Stimulated activated CD8-positive, alpha-beta memory T cell treated with anti-CD3 and anti-CD28 coated beads, Interleukin-4, amount 100 ng/mL, for 48 hours (primary cell): Measurements from ENCODE around the gene LRRC8A.
"Not testable (repeated sequence)": the region's sequence is repeated elsewhere in the genome, so short reads cannot be mapped to it uniquely, and the experiment has no call there.

ENCODE experiments used
- DNase-seq: peaks from one replicate; pipeline ENCODE4 v3.0.0-alpha.2; 2020

LRRC8A gene

GRCh38 chr9:128870128-128870940 lies 11.6 kb upstream of the LRRC8A start:
- DNase-seq = no peak

GRCh38 chr9:128870941-128871265 lies 11.0 kb upstream of the LRRC8A start:
- DNase-seq = not testable (repeated sequence)

DNA sequence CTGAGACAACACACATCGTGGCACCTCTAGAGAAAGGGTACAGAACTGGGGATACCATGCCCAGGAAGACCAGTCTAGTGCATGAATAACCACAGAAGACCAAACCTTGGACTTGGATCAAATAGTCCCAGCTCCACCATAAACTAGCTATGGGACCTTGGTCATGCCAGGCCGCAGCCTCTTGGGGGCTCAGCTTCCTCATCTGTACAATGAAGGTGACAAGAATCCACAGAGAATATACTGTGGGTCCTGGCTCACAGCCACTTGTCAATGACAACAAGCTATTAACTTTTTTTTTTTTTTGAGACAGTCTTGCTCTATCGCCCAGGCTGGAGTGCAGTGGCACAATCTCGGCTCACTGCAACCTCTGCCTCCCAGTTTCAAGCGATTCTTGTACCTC lies 4.1 kb upstream of the LRRC8A start:
- DNase-seq = no peak

GRCh38 chr9:128882677-128883603 lies 1.0 kb downstream of the LRRC8A start:
- DNase-seq = peak; percentile 48

DNA sequence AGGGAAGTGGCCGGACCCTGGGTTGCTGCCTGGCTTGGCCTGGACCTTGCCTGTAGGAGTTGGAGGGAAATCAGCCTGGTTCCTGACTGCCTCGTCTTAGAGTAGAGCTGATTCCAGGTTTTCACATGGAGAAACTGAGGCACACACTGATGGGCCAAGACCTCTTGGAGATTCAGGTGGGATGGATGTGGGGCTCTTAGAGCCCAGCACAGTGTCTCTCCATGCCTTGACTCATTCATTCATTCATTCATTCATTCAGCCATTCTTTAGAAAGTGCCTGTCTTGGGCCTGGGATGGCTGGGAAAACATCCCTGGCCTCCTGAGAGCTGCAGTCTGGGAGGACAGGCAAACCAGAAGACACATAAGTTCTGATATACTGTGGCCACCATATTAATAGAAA lies 2.2 kb downstream of the LRRC8A start:
- DNase-seq = no peak

GRCh38 chr9:128885376-128885775 lies 3.4 kb downstream of the LRRC8A start:
- no peak for DNase-seq

DNA sequence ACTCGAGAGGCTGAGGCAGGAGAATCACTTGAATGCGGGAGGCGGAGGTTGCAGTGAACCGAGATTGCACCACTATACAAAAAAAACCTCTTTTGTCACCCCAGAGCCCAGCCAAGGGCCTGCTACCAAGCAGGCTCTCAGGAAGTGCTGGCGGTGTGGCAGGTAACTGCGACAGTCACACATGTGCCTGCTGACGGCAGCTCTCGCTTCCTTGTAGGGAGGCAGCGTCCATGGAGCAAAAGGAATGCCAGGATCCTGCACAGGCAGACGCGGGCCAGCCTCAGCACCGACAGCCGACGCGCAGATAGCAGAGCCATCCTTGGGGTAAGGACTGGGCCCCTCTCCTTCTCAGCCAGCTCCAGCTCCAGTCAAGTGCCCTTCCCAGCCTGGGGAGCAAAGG lies 3.9 kb downstream of the LRRC8A start:
- no peak for DNase-seq

- DNase-seq = no peak
These were observed 4.4 kb downstream of the LRRC8A start for GRCh38 chr9:128886211-128886891.

- no peak for DNase-seq
These were observed 5.1 kb downstream of the LRRC8A start for GRCh38 chr9:128887049-128887448.

DNA sequence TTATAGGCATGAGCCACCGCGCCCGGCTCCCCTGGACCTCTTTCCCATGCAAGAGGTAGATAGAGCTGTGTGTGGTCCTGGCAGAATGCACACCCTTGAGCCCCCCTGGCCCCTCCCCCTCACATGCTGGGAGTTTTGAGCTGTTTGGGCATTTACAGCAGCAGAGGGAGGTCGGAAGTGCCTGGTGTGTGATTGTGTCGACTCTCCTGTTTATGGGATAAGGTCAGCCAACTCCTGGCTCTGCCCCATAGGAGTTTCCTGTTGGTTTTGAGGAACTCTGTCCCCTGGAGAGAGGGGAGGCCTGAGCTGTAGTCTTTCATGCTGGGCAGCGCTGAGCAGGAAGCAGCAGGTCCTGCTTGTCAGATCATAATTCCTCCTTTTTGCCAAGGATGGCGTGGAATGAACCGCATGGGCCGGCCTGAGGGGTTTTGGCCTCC lies 6.0 kb downstream of the LRRC8A start:
- no peak for DNase-seq

DNA sequence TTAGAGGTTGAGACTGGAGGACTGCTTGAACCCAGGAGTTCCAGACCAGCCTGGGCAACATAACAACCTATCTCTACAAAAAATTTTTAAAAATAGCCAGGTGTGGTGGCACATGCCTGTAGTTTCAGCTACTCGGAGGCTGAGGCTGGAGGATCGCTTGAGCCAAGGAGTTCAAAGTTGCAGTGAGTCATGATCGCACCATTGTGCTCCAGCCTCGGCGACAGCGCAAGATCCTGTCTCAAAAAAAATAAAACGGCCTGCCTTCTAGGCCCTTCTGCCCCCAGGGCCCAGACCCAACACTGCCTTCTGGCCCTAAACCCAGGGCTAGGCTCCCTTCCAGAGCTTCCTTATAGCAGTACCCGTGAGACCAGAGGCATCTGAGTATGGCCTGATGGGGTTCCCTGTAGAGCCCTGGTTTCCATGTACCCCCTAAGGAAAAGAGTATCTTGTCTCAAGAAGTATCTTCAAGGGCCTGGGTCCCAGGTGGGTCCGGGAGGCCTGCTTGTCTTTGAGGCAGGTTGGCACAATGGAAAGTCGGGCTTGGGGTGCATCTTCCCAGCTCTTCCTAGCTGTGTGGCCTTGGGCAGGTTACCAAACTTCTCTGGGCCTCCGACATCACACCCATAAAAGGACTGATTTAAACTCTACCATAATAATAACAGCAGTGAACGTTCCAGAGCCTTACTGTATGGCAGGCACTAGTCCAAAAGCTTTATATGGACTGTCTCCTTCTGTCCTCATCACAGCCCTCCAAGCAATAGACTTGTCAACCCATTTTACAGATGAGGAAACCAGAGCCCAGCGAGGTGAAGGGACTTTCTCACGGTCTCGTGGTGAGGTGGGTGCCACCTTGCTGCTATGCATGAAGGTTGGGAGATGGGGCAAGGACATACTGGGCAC lies 9.6 kb downstream of the LRRC8A start:
- DNase-seq = no peak

DNA sequence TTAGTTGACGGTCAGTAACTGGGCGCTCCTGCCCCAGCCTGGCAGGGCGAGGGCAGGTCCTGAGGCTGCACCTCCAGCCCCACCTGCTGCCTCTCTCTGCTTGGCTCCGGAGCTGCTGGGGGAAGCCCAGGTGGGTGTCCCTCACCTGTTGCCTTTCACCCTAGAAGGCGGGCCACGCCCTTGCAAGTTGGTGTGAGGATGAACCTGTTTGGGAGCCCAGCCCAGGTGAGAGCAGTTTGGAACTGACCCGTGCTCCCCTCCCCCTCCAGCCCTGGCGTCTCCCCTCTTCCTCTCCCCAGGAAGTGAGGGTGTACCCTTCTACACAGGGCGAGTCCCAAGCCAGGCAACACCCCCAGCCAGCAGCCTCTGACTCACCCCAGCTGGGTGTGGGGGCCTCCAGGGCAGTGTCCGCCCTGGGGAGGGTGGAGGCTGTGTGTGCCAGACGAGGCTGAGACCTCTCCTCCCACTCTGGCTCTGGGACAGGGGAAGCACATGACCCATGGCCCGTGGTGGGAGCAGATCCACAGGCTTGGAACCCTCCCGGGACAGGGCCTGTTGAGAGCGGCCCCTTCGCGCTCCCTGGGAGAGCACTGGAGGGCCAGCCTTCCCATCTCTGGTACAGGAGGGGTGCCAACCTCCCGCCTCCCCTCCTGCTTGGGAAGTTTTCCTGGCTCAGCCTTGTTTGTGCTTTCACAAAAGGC lies 10.4 kb downstream of the LRRC8A start:
- DNase-seq = no peak

DNA sequence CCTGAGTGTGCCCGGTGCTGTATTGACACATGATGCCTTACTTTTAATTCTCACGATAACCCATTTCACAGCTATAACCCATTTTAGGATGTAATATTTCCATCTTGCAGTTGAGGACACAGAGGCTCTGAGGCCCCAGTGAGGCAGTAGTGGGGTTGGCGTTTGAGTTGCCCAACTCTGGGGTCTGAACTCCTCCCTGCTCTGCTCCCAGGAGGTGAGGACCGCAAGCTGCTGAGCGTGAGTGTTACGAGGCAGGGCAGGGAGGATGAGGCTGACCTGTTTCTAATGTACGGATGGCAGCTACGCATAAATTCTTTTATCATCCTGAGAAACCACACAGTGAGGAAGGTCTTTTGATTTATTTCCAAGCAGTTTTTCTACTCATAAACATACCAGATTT lies 11.4 kb downstream of the LRRC8A start:
- DNase-seq = no peak

DNA sequence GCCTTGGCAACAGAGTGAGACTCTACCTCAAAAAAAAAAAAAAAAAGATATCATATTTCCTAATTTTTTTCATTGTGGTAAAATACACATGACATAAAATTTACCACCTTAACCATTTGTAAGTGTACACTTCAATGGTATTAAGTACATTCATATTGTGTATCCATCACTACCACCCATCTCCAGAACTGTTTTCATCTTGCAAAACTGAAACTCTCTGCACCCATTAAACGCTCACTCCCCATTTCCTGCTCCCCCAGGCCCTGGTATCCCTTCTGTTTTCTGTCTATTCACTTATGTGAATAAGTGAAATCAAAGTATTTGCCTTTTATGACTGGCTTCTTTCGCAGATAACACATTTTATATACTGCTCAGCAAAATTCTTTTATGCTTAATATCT lies 12.8 kb downstream of the LRRC8A start:
- no peak for DNase-seq

- no peak for DNase-seq
These were observed 13.6 kb downstream of the LRRC8A start for GRCh38 chr9:128895556-128895955.

DNA sequence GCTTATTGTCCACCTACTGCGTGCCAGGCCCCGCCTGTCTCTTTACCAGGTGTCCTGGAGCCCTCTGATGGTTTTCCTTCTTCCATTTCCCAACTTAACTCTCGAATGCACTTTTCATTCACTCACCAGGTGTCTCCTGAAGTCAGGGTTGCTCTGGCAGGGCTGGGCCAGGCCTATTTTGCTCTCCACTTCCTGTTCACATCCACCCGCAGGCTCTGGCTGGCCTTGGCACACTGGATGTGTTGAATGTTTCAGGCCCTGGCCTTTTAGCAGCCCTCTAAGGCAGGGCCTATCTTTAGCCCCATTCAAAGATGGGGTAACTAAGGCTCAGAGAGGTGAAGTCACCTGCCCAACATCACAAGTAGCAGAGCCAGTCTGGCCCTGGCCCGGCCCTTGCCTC lies 16.4 kb downstream of the LRRC8A start:
- DNase-seq = no peak

DNA sequence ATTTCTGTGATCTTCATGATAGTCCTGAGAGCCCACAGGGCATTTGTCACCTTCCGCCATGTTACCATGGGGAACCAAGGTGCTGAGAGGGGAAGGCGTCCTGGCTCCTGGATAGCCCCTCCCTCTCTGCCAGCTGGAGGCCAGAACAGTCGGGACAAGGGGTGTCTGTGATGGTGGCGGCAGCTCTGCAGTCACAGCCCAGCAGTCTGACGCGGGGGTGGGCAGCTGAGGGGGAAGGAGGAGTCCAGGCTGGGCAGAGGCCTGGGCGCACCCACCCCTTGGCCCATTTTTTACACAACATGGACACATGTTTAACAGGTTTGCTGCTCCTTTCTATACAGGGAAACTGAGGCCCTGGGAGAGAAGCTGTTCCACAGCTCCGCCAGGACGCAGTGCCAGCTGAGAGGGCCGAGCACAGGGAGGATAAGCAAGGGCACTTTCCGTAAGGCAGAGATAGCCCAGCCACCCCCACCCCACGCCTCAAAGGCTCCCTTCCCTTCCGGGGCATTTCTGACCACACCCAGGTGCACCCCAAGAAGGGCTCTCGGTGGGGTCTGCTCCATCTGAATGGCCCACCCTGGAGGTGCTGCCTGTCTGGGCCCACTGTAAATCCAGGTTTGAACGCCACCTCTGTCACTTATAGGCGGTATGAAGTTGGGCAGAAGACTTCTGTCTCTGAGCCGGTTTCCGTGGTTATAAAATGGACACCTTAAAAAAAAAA lies 17.1 kb downstream of the LRRC8A start:
- no peak for DNase-seq

GRCh38 chr9:128899566-128900322 lies 17.8 kb downstream of the LRRC8A start:
- DNase-seq = peak; percentile 46

DNA sequence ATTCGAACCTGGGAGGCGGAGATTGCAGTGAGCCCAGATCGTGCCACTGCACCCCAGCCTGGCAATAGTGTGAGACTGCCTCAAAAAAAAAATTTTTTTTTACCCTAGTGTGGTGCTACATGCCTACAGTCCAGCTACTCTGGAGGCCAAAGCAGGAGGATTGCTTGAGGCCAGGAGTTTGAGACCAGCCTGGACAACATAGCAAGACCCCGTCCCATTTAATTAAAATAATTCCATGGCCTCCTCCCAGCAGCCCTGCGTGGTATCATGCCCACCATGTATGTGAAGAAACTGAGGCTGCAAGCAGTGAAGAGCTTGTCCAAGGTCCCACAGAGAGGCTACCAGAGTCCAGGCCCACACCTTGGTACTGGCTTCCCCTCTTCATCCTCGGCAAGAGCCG lies 19.4 kb downstream of the LRRC8A start:
- no peak for DNase-seq

DNA sequence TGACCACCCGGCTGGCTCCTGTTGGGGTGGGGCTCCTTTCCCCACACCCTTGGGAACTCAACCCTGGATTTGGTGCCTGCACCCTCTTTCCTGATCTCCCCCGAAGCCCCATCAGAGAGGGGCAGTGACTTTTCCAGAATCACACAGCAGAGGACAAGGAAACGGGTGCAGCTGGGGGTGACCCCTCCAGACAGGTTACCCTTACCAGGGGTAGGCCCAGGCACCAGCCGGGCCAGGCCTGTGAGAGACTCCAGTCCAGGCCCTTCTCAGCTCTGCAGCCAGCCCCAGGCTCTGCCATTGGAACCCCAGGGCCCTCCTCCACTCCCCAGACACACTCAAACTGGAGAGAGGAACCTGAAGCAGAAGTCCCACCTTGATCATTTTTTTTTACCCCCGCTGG lies 19.9 kb downstream of the LRRC8A start:
- no peak for DNase-seq
